HG03354 (cell line): ENCODE data around the gene ATP5F1E.
"Not testable (repeated sequence)": the region's sequence is repeated elsewhere in the genome, so short reads cannot be mapped to it uniquely, and the experiment has no call there.

Experiments
- ATAC-seq: cut with Tn5 transposase; IDR thresholded peaks from one replicate; pipeline ENCODE4 v1.9.1; 2021; ENCODE audit warnings: mild to moderate bottlenecking; ENCODE audit not compliant: unreplicated experiment, poor library complexity, severe bottlenecking

Gene ATP5F1E

GRCh38 chr20:59024111-59024530 lies 8.0 kb downstream of the ATP5F1E start:
- no peak for ATAC-seq

- ATAC-seq: no peak
Observed at GRCh38 chr20:59023616-59024015, 8.5 kb downstream of the ATP5F1E start.

GRCh38 chr20:59022754-59023153 lies 9.4 kb downstream of the ATP5F1E start:
- ATAC-seq: no peak

GRCh38 chr20:59020938-59021551 lies 11.1 kb downstream of the ATP5F1E start:
- ATAC-seq: no peak

GRCh38 chr20:59019217-59019616 lies 12.9 kb downstream of the ATP5F1E start, which contains the start of gene TUBB1:
Gene TUBB1, plus strand, starts transcription at chr20:59019429. Its CDS starts 94 bp downstream, at chr20:59019523.
- ATAC-seq: no peak

- ATAC-seq: no peak
Observed at GRCh38 chr20:59018817-59019216, 13.3 kb downstream of the ATP5F1E start.

GRCh38 chr20:59017493-59018231 lies 14.5 kb downstream of the ATP5F1E start:
- ATAC-seq: no peak

GRCh38 chr20:59016795-59017492 lies 15.2 kb downstream of the ATP5F1E start:
- ATAC-seq: peak; percentile 46

GRCh38 chr20:59015812-59016711 lies 16.1 kb downstream of the ATP5F1E start:
- ATAC-seq: no peak

GRCh38 chr20:59015411-59015810 lies 16.7 kb downstream of the ATP5F1E start:
- no peak for ATAC-seq

GRCh38 chr20:59014680-59015389 lies 17.3 kb downstream of the ATP5F1E start:
- no peak for ATAC-seq

GRCh38 chr20:59013959-59014608 lies 18.1 kb downstream of the ATP5F1E start:
- ATAC-seq: no peak

- ATAC-seq: no peak
Observed at GRCh38 chr20:59013031-59013951, 18.8 kb downstream of the ATP5F1E start.

GRCh38 chr20:59011874-59012157 lies 20.3 kb downstream of the ATP5F1E start:
- ATAC-seq: not testable (repeated sequence)

- no peak for ATAC-seq
Observed at GRCh38 chr20:59010995-59011873, 20.9 kb downstream of the ATP5F1E start.

- no peak for ATAC-seq
Observed at GRCh38 chr20:59010321-59010994, 21.7 kb downstream of the ATP5F1E start.
